OCI-LY1 (cell line): ENCODE results near the gene MYADML2.

Experiments
- H2AFZ ChIP-seq: fragments of 200-600 bp; sonication (generic), shearing (Covaris generic); 2 replicates; pipeline ENCODE4 v1.6.0; 2014; ENCODE audit warnings: antibody characterized with exemption, mild to moderate bottlenecking, low read length
- H3F3A ChIP-seq: fragments of 200-600 bp; sonication (generic), shearing (Covaris generic); 2 replicates; pipeline ENCODE4 v1.6.0; 2014; ENCODE audit warnings: mild to moderate bottlenecking, antibody characterized with exemption, low read length, moderate library complexity; ENCODE audit not compliant: insufficient read depth
- H3K27ac ChIP-seq: fragments of 200-600 bp; sonication (generic); 2 replicates; pipeline ENCODE4 v1.5.1; 2014; ENCODE audit warnings: low read length, mixed run types, mild to moderate bottlenecking, low read depth; ENCODE audit not compliant: poor library complexity, severe bottlenecking
- H3K27me3 ChIP-seq: fragments of 200-600 bp; sonication (generic); 2 replicates; pipeline ENCODE4 v1.6.0; 2014; ENCODE audit warnings: antibody characterized with exemption, mild to moderate bottlenecking, low read length, moderate library complexity; ENCODE audit not compliant: insufficient read depth
- H3K36me3 ChIP-seq: fragments of 200-600 bp; sonication (generic); 2 replicates; pipeline ENCODE4 v1.6.1; 2014; ENCODE audit warnings: mild to moderate bottlenecking, antibody characterized with exemption, low read length, moderate library complexity, mixed read lengths; ENCODE audit not compliant: insufficient read depth
- H3K4me1 ChIP-seq: fragments of 200-600 bp; sonication (generic); 2 replicates; pipeline ENCODE4 v1.5.1; 2014; ENCODE audit warnings: mild to moderate bottlenecking, low read length, moderate library complexity; ENCODE audit not compliant: insufficient read depth, severe bottlenecking
- H3K4me2 ChIP-seq: fragments of 200-600 bp; sonication (generic), shearing (Covaris generic); 2 replicates; pipeline ENCODE4 v1.6.1; 2014; ENCODE audit warnings: low read length
- H3K4me3 ChIP-seq: fragments of 200-600 bp; sonication (generic); 2 replicates; pipeline ENCODE4 v1.5.1; 2014; ENCODE audit warnings: low read length, low read depth, mild to moderate bottlenecking, mixed read lengths; ENCODE audit not compliant: poor library complexity, severe bottlenecking
- H3K79me2 ChIP-seq: fragments of 200-600 bp; shearing (Covaris generic); 2 replicates; pipeline ENCODE4 v1.6.1; 2016; ENCODE audit warnings: mixed run types, low read length, mixed read lengths; ENCODE audit not compliant: insufficient read depth
- H3K9ac ChIP-seq: fragments of 200-600 bp; sonication (generic), shearing (Covaris generic); 2 replicates; pipeline ENCODE4 v1.6.1; 2014; ENCODE audit warnings: mild to moderate bottlenecking, low read length, mixed read lengths
- H3K9me2 ChIP-seq: fragments of 200-600 bp; sonication (generic), shearing (Covaris generic); 2 replicates; pipeline ENCODE4 v1.6.1; 2014; ENCODE audit warnings: low read depth, mild to moderate bottlenecking, low read length, mixed read lengths
- H3K9me3 ChIP-seq: fragments of 200-600 bp; shearing (Covaris generic); 2 replicates; pipeline ENCODE4 v1.6.1; 2014; ENCODE audit warnings: low read length, mixed read lengths
- H4K20me1 ChIP-seq: fragments of 200-600 bp; sonication (generic), shearing (Covaris generic); 2 replicates; pipeline ENCODE4 v1.6.0; 2016; ENCODE audit warnings: mild to moderate bottlenecking, low read length; ENCODE audit not compliant: insufficient read depth
- EZH2 ChIP-seq: fragments of 200-600 bp; sonication (generic), shearing (Covaris generic); IDR thresholded peaks from 2 replicates; pipeline ENCODE4 v1.8.0; 2017; ENCODE audit warnings: borderline replicate concordance, mixed run types, mild to moderate bottlenecking, antibody characterized with exemption, low read length, moderate library complexity, mixed read lengths
- TF ChIP-seq, protein P1 (sequence below): fragments of 200-600 bp; sonication (generic), shearing (Covaris generic); IDR thresholded peaks from 2 replicates; pipeline ENCODE4 v1.5.1; 2017; ENCODE audit warnings: mild to moderate bottlenecking, antibody characterized with exemption, low read length, moderate library complexity, mixed read lengths

MYADML2 gene

DNA sequence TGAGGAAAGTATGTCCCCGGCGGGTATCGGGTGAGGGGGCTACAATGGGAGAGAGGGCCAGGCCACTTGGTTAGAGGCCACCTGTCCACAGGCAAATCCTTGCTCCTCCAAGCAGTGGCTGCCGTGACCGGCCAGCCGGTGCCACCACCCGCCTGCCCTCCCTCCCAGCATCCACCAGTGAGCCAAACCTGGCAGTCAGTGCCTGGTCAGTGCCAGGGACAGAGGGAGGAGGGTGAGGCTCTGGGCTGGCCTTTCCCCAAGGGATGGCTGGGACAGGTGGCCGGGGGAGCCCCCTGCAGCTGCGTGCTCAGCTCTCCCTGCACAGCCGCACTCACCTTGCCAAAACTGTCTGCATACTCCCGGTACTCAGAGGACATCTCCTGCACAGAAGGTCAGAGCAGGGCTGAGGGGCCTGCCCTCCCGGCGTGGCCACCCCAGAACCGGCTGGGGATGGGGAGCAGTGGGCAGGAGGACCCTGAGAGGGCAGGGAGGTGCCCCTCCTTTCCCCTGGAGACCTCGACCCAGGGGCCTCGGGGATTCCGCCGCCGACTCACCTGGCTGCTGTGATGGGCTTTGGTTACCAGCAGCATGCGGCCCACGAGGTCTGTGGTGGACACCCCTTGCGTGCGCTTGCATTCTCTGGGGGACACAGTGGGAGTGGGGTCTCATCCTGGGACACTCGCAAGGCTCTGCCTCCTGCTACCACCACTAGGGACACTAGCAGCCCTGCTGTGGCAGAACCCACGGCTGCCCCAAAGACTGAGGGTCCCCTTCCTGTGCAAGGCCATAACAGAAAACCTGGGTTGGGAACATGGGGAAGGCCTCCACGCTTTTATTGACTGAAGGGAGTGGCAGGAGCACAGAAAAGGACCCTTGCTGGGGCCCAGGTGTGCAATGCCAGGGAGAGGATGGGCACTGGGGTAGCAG lies 39.6 kb downstream of the MYADML2 start:
- Histone ChIP-seq H3K4me2 (no peak overlapping the region), H3K9me3 (no peaks in the 10 kb centered on the region), H3K4me1 (peaks cover 22% of the 10 kb centered on the region), H3K36me3 (peaks cover 61% of the 10 kb centered on the region), H3K27me3 (0 out of 2 replicates have a peak, but pooled peaks cover 4% of the 10 kb centered on the region), H3K9me2 (no peaks in the 10 kb centered on the region), H3F3A (no peaks in the 10 kb centered on the region), H3K27ac (no peak overlapping the region), H3K79me2 (no peaks in the 10 kb centered on the region), H4K20me1 (no peaks in the 10 kb centered on the region), H3K4me3 (no peak overlapping the region), H2AFZ (no peak overlapping the region), H3K9ac (no peak overlapping the region)
- TF ChIP-seq, protein P1, sequence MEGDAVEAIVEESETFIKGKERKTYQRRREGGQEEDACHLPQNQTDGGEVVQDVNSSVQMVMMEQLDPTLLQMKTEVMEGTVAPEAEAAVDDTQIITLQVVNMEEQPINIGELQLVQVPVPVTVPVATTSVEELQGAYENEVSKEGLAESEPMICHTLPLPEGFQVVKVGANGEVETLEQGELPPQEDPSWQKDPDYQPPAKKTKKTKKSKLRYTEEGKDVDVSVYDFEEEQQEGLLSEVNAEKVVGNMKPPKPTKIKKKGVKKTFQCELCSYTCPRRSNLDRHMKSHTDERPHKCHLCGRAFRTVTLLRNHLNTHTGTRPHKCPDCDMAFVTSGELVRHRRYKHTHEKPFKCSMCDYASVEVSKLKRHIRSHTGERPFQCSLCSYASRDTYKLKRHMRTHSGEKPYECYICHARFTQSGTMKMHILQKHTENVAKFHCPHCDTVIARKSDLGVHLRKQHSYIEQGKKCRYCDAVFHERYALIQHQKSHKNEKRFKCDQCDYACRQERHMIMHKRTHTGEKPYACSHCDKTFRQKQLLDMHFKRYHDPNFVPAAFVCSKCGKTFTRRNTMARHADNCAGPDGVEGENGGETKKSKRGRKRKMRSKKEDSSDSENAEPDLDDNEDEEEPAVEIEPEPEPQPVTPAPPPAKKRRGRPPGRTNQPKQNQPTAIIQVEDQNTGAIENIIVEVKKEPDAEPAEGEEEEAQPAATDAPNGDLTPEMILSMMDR, result peak; percentile 22; the same call in 1 of the 2 replicates
- no peak for TF ChIP-seq EZH2

DNA sequence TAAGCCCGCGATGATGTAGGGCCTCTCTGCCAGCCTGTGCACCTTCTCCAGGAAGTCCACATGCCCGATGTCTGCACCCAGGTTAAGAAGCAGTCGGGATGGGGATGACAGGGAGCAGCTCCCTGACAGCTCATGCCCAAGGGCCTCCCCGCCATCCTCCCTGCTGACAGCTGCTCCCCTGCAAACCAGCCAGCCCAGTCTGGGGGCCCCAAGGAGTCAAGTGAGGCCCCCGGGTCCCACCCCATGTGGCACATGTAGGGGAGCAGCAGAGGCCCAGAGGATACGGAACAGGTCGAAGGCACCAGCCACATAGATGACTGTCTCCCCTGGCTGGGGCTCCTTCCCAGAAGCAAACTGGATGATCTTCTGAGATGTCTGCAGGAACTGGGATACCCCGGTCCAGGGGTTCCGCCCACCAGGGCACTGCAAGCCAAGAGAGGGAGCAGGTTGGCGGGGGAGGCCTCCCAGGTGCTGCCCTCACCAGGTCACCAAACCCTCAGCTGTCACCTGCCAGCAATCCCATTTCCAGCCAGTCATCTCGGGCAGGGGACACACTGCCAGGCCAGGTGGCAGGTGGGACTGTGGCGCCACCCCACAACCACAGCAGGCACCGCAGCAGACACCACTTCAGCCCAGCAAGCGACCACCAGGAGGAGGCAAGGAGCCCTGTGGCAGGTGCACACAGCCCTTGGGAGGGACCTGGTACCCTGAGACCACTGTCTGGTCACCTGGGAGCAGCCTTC lies 40.4 kb downstream of the MYADML2 start:
- Histone ChIP-seq H4K20me1 (no peaks in the 10 kb centered on the region), H2AFZ (no peak overlapping the region), H3K9me3 (no peaks in the 10 kb centered on the region), H3K4me3 (no peak overlapping the region), H3K4me1 (peaks cover 23% of the 10 kb centered on the region), H3K9ac (no peak overlapping the region), H3K4me2 (no peak overlapping the region), H3K27ac (no peak overlapping the region), H3K36me3 (peaks cover 53% of the 10 kb centered on the region), H3K9me2 (no peaks in the 10 kb centered on the region), H3F3A (no peaks in the 10 kb centered on the region), H3K27me3 (peaks cover 4% of the 10 kb centered on the region; the same call in 1 of the 2 replicates), H3K79me2 (no peaks in the 10 kb centered on the region)
- TF ChIP-seq, protein P1, result peak; percentile 47
- TF ChIP-seq EZH2, result no peak

DNA sequence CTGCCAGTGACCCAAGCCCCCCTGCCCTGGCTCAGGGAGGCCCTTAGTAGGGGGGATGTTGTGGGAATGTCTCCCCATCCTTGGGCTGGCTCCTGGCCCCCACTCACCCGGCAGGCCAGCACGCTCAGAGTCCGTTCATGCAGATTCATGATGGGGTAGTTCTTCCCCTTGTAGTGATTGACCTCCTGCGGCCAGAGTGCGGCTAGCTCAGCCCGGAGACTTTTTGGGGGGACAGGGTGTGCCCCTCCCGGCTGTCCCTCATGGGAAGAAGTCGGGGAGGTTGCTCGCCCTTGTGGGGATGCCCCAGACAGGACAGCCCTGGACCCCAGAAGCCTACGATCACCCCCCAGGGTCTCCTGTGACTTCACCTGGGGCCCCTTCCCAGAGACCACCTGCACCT lies 41.0 kb downstream of the MYADML2 start:
- no peaks in the 10 kb centered on the region for H4K20me1 ChIP-seq
- H3K36me3 ChIP-seq, result peaks cover 53% of the 10 kb centered on the region

More for the DNA sequence above, 41.0 kb downstream of the MYADML2 start:
- Histone ChIP-seq H3K9me3 (no peaks in the 10 kb centered on the region), H2AFZ (no peak overlapping the region), H3K4me2 (no peak overlapping the region), H3K27me3 (peaks cover 4% of the 10 kb centered on the region; the same call in 1 of the 2 replicates), H3K4me1 (peaks cover 21% of the 10 kb centered on the region), H3K27ac (no peak overlapping the region), H3K9me2 (no peaks in the 10 kb centered on the region), H3K4me3 (no peak overlapping the region), H3K79me2 (no peaks in the 10 kb centered on the region), H3F3A (no peaks in the 10 kb centered on the region), H3K9ac (no peak overlapping the region)
- no peak for TF ChIP-seq EZH2
- TF ChIP-seq, protein P1, result no peak
